H54 (cell line): ENCODE results near the gene GUCY2D.
A peak's percentile ranks its signal among the peaks of the same experiment; 100 is the strongest.

ENCODE experiments used
- DNase-seq: peaks from one replicate; pipeline ENCODE4 v3.0.0; 2011; ENCODE audit warnings: low spot score, mixed read lengths; ENCODE audit not compliant: insufficient read length
- FAIRE-seq: peaks from 3 replicates; lab custom pipeline; 2011; peaks lifted over from hg19 to GRCh38; lab: Jason Lieb, UNC
- POLR2A ChIP-seq: IDR thresholded peaks from 2 replicates; pipeline ENCODE4 v1.6.1; 2011; ENCODE audit warnings: low read depth, mild to moderate bottlenecking, low read length

Gene GUCY2D

DNA sequence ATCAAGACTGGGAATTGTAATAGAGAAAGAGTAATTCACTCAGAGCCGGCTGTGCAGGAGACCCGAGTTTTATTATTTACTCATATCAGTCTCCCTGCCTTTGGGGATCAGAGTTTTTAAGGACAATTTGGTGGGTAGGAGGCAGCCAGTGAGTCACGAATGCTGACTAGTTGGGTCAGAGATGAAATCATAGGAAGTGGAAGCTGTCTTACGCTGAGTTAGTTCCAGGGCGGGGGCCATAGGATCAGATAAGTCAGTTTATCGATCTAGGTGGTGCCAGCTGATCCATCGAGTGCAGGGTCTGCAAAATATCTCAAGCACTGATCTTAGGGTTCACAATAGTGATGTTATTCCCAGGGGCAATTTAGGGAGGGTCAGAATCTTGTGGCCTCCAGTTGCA lies 20.2 kb upstream of the GUCY2D start:
- DNase-seq (no peak), FAIRE-seq (peak; percentile 45)
- TF ChIP-seq POLR2A = no peak

- peak; percentile 62 for FAIRE-seq
- DNase-seq = no peak
- no peak for TF ChIP-seq POLR2A
These were observed 19.7 kb upstream of the GUCY2D start for GRCh38 chr17:7982666-7983065.

DNA sequence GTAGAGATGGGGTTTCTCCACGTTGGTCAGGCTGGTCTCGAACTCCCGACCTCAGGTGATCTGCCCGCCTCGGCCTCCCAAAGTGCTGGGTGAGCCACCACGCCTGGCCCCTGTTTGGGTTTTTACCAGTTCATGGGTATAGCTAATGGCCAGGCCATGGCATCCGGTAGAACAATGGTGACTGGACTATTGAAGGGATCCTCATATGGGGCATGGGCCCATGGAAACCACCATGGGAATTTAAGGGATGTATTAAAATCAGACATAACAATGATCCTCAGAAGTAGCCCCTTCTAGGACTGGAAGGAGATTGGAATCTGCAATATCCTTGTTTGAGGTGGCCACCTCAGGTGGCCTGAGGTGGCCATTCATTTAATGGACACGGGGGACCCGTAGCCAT lies 17.5 kb upstream of the GUCY2D start:
- FAIRE-seq (no peak), DNase-seq (no peak)
- no peak for TF ChIP-seq POLR2A

- no peak for TF ChIP-seq POLR2A
- DNase-seq (no peak), FAIRE-seq (no peak)
These were observed 15.1 kb upstream of the GUCY2D start for GRCh38 chr17:7987112-7987893.

GRCh38 chr17:7988750-7989178 lies 13.7 kb upstream of the GUCY2D start:
- FAIRE-seq (no peak), DNase-seq (no peak)
- no peak for TF ChIP-seq POLR2A

GRCh38 chr17:7989781-7990655 lies 12.4 kb upstream of the GUCY2D start:
- no peak; the same call in 1 of the 2 replicates for TF ChIP-seq POLR2A
- DNase-seq (peak; percentile 74), FAIRE-seq (no peak)

- DNase-seq (no peak), FAIRE-seq (no peak)
- TF ChIP-seq POLR2A = no peak
These were observed 9.9 kb upstream of the GUCY2D start for GRCh38 chr17:7992516-7992915.

GRCh38 chr17:7992924-7993323 lies 9.5 kb upstream of the GUCY2D start:
- no peak for TF ChIP-seq POLR2A
- FAIRE-seq (no peak), DNase-seq (no peak)

- DNase-seq (no peak), FAIRE-seq (no peak)
- TF ChIP-seq POLR2A = no peak
These were observed 8.3 kb upstream of the GUCY2D start for GRCh38 chr17:7993972-7994589.

GRCh38 chr17:7995724-7996123 lies 6.7 kb upstream of the GUCY2D start:
- DNase-seq (no peak), FAIRE-seq (no peak)
- no peak for TF ChIP-seq POLR2A

GRCh38 chr17:7997186-7997585 lies 5.2 kb upstream of the GUCY2D start:
- DNase-seq (peak; percentile 54), FAIRE-seq (peak; percentile 45)
- no peak for TF ChIP-seq POLR2A

GRCh38 chr17:8002721-8003593 lies 542 bp downstream of the GUCY2D start:
- DNase-seq = no peak
- no peak for FAIRE-seq
- TF ChIP-seq POLR2A = no peak

DNA sequence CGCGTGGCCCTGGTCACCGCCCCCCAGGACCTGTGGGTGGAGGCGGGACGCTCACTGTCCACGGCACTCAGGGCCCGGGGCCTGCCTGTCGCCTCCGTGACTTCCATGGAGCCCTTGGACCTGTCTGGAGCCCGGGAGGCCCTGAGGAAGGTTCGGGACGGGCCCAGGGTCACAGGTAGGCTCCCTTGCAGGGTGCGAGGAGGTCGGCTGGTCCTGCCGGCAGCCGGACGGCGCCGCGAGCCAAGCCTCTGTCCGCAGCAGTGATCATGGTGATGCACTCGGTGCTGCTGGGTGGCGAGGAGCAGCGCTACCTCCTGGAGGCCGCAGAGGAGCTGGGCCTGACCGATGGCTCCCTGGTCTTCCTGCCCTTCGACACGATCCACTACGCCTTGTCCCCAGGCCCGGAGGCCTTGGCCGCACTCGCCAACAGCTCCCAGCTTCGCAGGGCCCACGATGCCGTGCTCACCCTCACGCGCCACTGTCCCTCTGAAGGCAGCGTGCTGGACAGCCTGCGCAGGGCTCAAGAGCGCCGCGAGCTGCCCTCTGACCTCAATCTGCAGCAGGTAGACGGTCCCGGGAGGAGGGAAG lies 1.3 kb downstream of the GUCY2D start:
- DNase-seq (no peak), FAIRE-seq (no peak)
- no peak for TF ChIP-seq POLR2A

DNA sequence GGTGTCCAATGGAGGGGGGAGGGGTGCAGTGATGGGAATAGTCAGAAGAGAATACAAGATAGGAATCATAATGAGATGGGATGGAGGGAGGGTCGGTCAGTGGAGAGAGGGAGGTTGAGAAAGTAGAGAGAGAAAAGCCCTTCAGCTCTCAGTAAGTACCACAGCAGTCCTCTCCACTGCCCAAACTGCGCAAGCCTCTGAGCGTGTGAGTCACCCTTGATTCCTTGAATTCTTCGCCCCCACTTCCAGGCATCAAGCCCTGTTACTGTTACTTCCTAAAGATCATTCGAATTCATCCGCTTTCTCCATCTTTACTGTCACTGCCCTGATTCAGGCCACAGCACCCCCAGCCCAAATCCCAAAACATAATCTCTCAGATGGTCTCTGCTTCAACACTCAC lies 2.5 kb downstream of the GUCY2D start:
- DNase-seq (peak; percentile 89), FAIRE-seq (peak; percentile 67)
- TF ChIP-seq POLR2A = no peak
